Stimulated activated CD4-positive, alpha-beta T cell treated with anti-CD3 and anti-CD28 coated beads, Interleukin-4, amount 100 ng/mL, for 48 hours (primary cell): Measurements from ENCODE around the gene RNU1-4.
"Not testable (repeated sequence)": the region's sequence is repeated elsewhere in the genome, so short reads cannot be mapped to it uniquely, and the experiment has no call there.

ENCODE experiments used
- DNase-seq, 2 donors: peaks; one replicate each; pipeline ENCODE4 v3.0.0-alpha.2; 2020; ENCODE audit warnings: low read depth in 2 of 2

RNU1-4 gene

GRCh38 chr1:16740047-16740964, at the start of gene RNU1-4:
Gene RNU1-4 (plus strand): TSS chr1:16740516.
- DNase-seq, result not testable (repeated sequence)

GRCh38 chr1:16690971-16691682, 49.2 kb upstream of the RNU1-4 start:
- DNase-seq, result not testable (repeated sequence)

GRCh38 chr1:16692283-16692682, 48.0 kb upstream of the RNU1-4 start:
- not testable (repeated sequence) for DNase-seq

- DNase-seq, result not testable (repeated sequence)
Observed at GRCh38 chr1:16692717-16693448, 47.4 kb upstream of the RNU1-4 start.

- not testable (repeated sequence) for DNase-seq
Observed at GRCh38 chr1:16693449-16694307, 46.6 kb upstream of the RNU1-4 start.

GRCh38 chr1:16694308-16694702, 46.0 kb upstream of the RNU1-4 start:
- DNase-seq, result not testable (repeated sequence)

GRCh38 chr1:16696507-16697150, 43.7 kb upstream of the RNU1-4 start:
- DNase-seq, result not testable (repeated sequence)

- DNase-seq, result not testable (repeated sequence)
Observed at GRCh38 chr1:16697152-16697551, 43.2 kb upstream of the RNU1-4 start.

GRCh38 chr1:16699440-16699839, 40.9 kb upstream of the RNU1-4 start:
- not testable (repeated sequence) for DNase-seq

GRCh38 chr1:16700138-16700895, 40.0 kb upstream of the RNU1-4 start:
- DNase-seq, result not testable (repeated sequence)

GRCh38 chr1:16701189-16701588, 39.1 kb upstream of the RNU1-4 start:
- DNase-seq, result not testable (repeated sequence)

GRCh38 chr1:16702280-16702679, 38.0 kb upstream of the RNU1-4 start:
- not testable (repeated sequence) for DNase-seq

GRCh38 chr1:16703141-16703540, 37.2 kb upstream of the RNU1-4 start:
- not testable (repeated sequence) for DNase-seq

GRCh38 chr1:16703602-16704001, 36.7 kb upstream of the RNU1-4 start:
- DNase-seq, result not testable (repeated sequence)

- not testable (repeated sequence) for DNase-seq
Observed at GRCh38 chr1:16704076-16704475, 36.2 kb upstream of the RNU1-4 start.

GRCh38 chr1:16704502-16705100, 35.7 kb upstream of the RNU1-4 start:
- DNase-seq, result not testable (repeated sequence)

GRCh38 chr1:16706302-16706701, 34.0 kb upstream of the RNU1-4 start:
- DNase-seq, result not testable (repeated sequence)

- not testable (repeated sequence) for DNase-seq
Observed at GRCh38 chr1:16707130-16708093, 32.9 kb upstream of the RNU1-4 start.
